GM18951 (cell line): ENCODE measurements around the gene STIP1.

ENCODE experiments used
- POLR2A ChIP-seq: IDR thresholded peaks from 4 replicates; pipeline ENCODE4 v1.6.1; 2011; ENCODE audit warnings: mild to moderate bottlenecking; ENCODE audit not compliant: insufficient read length, insufficient read depth; ENCODE audit errors: extremely low read depth
- in situ Hi-C: fragments of 300-500 bp; cut with MboI; formaldehyde crosslinking; loops from one replicate; pipeline ENCODE4 v1.12.0; 2022; ENCODE audit warnings: low sequenced_read_pairs, mixed read lengths, inconsistent platforms; ENCODE audit not compliant: unreplicated experiment

Gene STIP1

GRCh38 chr11:64232182-64232966 is 46.4 kb downstream of the STIP1 start:
- TF ChIP-seq POLR2A = no peak
- in situ Hi-C loops = no loop called here

- in situ Hi-C loops = no loop called here
- no peak for TF ChIP-seq POLR2A
Observed at GRCh38 chr11:64232967-64233315, 47.0 kb downstream of the STIP1 start.

GRCh38 chr11:64233913-64234586 is 48.1 kb downstream of the STIP1 start, which contains the start of gene VEGFB:
TSS of gene VEGFB (plus strand) at chr11:64234584. CDS start at chr11:64234834, 250 bp downstream.
- in situ Hi-C loops = no loop called here
- TF ChIP-seq POLR2A = no peak

DNA sequence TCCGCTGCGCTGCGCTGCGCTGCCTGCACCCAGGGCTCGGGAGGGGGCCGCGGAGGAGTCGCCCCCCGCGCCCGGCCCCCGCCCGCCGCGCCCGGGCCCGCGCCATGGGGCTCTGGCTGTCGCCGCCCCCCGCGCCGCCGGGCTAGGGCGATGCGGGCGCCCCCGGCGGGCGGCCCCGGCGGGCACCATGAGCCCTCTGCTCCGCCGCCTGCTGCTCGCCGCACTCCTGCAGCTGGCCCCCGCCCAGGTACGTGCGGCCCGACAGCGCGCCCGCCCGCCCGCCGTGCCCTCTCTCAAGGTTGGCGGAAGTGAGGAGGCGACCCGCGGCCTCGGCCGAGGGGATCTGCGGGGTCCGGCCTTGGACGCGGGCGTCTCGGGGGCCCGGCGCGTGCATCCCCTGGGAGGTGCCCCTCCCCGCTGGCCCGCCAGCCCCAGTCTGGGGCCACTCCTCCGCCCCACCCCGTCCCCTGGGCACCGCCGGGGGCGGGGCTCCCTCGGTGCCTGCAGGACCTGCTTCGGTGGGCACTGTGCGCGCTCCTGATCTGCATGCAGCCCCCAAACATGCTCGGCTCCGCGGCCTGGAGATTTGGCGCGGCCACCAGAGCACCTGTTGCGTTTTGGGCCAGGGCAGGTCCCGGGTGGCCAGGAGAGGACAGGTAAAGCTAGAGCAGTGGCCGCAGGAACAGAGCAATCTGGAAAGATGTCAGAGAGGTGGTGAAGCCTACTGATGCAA is 48.8 kb downstream of the STIP1 start:
- in situ Hi-C loops = no loop called here
- no peak for TF ChIP-seq POLR2A

- no peak for TF ChIP-seq POLR2A
- in situ Hi-C loops = no loop called here
Observed at GRCh38 chr11:64235437-64236161, 49.6 kb downstream of the STIP1 start.

- in situ Hi-C loops = no loop called here
- TF ChIP-seq POLR2A = no peak
Observed at GRCh38 chr11:64237484-64237951, 51.5 kb downstream of the STIP1 start.

GRCh38 chr11:64238076-64238475 is 52.1 kb downstream of the STIP1 start:
- in situ Hi-C loops = no loop called here
- TF ChIP-seq POLR2A = no peak

- in situ Hi-C loops = no loop called here
- TF ChIP-seq POLR2A = no peak
Observed at GRCh38 chr11:64238999-64239398, 53.0 kb downstream of the STIP1 start.

GRCh38 chr11:64239662-64240434 is 53.9 kb downstream of the STIP1 start:
- TF ChIP-seq POLR2A = no peak
- in situ Hi-C loops = no loop called here

DNA sequence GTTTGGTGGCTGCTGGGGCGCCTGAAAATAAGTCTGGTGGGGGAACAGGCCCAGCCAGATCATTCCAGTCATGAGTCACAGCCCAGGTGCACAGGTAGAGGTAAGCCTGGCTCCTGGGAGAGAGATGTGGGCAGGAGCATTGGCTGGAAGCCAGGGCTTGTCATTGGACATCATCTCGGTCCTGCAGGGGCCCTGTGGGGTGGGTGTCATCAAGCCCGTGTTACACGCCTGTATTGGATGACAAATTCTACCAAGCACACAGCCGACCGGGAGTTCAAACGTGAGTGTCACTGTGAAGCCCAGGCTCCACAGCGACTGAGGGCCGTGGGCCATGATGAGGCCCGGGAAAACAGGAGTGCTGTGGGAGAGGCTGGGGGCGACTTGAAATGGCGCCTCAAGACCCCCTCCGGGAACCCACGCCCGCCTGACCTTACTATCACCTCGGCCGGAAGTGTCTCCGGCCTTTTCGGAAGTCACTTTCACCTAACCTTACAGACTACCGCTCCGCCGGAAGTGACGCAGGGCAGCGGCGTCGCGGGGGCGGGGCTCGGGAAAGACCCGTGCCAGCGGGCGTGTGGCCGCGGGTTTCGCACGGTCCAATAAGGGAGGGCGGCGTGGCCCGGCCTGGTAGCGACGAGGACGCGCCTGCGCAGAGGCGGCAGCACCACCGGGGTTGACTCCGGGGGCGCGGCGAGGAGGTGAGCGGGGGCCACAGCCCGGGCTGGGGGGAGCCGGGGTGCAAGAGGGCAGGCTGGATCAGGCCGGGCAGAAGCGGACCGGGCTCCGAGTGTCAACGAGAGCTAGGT is 54.7 kb downstream of the STIP1 start, which contains the start of gene FKBP2:
Gene FKBP2, plus strand, starts transcription at position 661 of the 806 bp plus-strand sequence. CDS start 1,293 bp downstream, outside the sequence.
- peak; percentile 82 for TF ChIP-seq POLR2A
- in situ Hi-C loops = no loop called here

DNA sequence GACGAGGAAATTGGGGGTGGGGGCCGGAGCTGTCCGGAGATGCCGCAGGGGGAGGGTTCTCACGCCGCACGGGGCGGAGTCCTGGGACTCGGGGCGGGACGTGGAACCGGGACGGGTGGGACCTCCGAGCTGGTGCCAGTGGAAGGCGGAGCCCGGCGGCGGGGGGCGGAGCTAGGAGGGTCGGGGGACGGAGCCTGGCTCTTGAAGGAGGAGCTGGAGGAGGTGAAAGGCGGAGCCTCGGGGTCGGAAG is 55.2 kb downstream of the STIP1 start:
- in situ Hi-C loops = no loop called here
- no peak for TF ChIP-seq POLR2A
